Liver (tissue), 9 donors: ENCODE data around the gene BAHCC1. TPM values are rescaled to one million over a fixed set of nuclear protein-coding genes. Genes with fewer than 3 reads are reported as not detected.

Experiments used
- DNase-seq: peaks from one replicate; pipeline ENCODE4 v3.0.0-alpha.2; 2017; ENCODE audit warnings: low spot score
- H3K27ac ChIP-seq, 2 donors: one replicate each; pipeline ENCODE4 v1.7.0; 2013; ENCODE audit warnings: inconsistent platforms in 2 of 2, low read length in 2 of 2, control low read depth in 1 of 2, low read depth in 1 of 2, mild to moderate bottlenecking in 1 of 2
- H3K27me3 ChIP-seq, 4 donors: one replicate each; pipeline versions ENCODE4 v1.6.1 to v1.7.0; 2013; ENCODE audit warnings: low read length in 3 of 4, inconsistent platforms in 1 of 4, mild to moderate bottlenecking in 1 of 4, moderate library complexity in 1 of 4; ENCODE audit not compliant: control insufficient read depth in 4 of 4, insufficient read depth in 4 of 4
- H3K36me3 ChIP-seq, 4 donors: one replicate each; pipeline versions ENCODE4 v1.6.1 to v1.7.0; 2013; ENCODE audit warnings: low read length in 3 of 4, mild to moderate bottlenecking in 3 of 4, low read depth in 1 of 4, moderate library complexity in 1 of 4; ENCODE audit not compliant: control insufficient read depth in 4 of 4, insufficient read depth in 3 of 4
- H3K4me1 ChIP-seq, 4 donors: one replicate each; pipeline versions ENCODE4 v1.6.1 to v1.7.0; 2013; ENCODE audit warnings: low read length in 3 of 4, mild to moderate bottlenecking in 3 of 4, moderate library complexity in 1 of 4; ENCODE audit not compliant: control insufficient read depth in 4 of 4, insufficient read depth in 4 of 4
- H3K4me3 ChIP-seq, 3 donors: one replicate each; pipeline versions ENCODE4 v1.6.1 to v1.7.0; 2013; ENCODE audit warnings: low read length in 3 of 3, control low read depth in 1 of 3, low read depth in 1 of 3, mild to moderate bottlenecking in 1 of 3
- H3K9ac ChIP-seq, 2 donors: one replicate each; pipeline ENCODE4 v1.7.0; 2013; ENCODE audit warnings: low read length in 2 of 2, mild to moderate bottlenecking in 2 of 2, moderate library complexity in 2 of 2, control low read depth in 1 of 2, low read depth in 1 of 2
- H3K9me3 ChIP-seq, 4 donors: one replicate each; pipeline versions ENCODE4 v1.6.1 to v1.7.0; 2013; ENCODE audit warnings: low read length in 3 of 4; ENCODE audit not compliant: control insufficient read depth in 4 of 4
- ATF3 ChIP-seq: IDR thresholded peaks from 2 replicates; pipeline ENCODE4 v1.6.1; 2016; ENCODE audit warnings: antibody characterized with exemption
- EGR1 ChIP-seq, 2 donors: IDR thresholded peaks; 2 replicates each; pipeline ENCODE4 v1.6.1; 2016 to 2018; ENCODE audit warnings: antibody characterized with exemption in 2 of 2, low read depth in 2 of 2
- FOXA1 ChIP-seq: IDR thresholded peaks from 2 replicates; pipeline ENCODE4 v1.6.1; 2016; ENCODE audit warnings: antibody characterized with exemption
- HNF4A ChIP-seq, 2 donors: conservative IDR thresholded peaks; 2 replicates each; pipeline ENCODE4 v1.6.1; 2016; ENCODE audit warnings: antibody characterized with exemption in 2 of 2, mild to moderate bottlenecking in 2 of 2
- HNF4G ChIP-seq: IDR thresholded peaks from 2 replicates; pipeline ENCODE4 v1.6.1; 2016; ENCODE audit warnings: antibody characterized with exemption
- JUND ChIP-seq, 2 donors: IDR thresholded peaks; 2 replicates each; pipeline ENCODE4 v1.6.1; 2016; ENCODE audit warnings: antibody characterized with exemption in 2 of 2
- MAX ChIP-seq: IDR thresholded peaks from 2 replicates; pipeline ENCODE4 v1.6.1; 2016; ENCODE audit warnings: antibody characterized with exemption
- NR2F2 ChIP-seq: IDR thresholded peaks from 2 replicates; pipeline ENCODE4 v1.6.1; 2016; ENCODE audit warnings: antibody characterized with exemption
- RAD21 ChIP-seq, 2 donors: IDR thresholded peaks; 2 replicates each; pipeline ENCODE4 v1.6.1; 2016; ENCODE audit warnings: antibody characterized with exemption in 2 of 2, mild to moderate bottlenecking in 2 of 2
- REST ChIP-seq: IDR thresholded peaks from 2 replicates; pipeline ENCODE4 v1.6.1; 2016; ENCODE audit warnings: antibody characterized with exemption, mild to moderate bottlenecking
- RXRA ChIP-seq, 2 donors: IDR thresholded peaks; 2 replicates each; pipeline ENCODE4 v1.6.1; 2017 to 2018; ENCODE audit warnings: antibody characterized with exemption in 2 of 2, mild to moderate bottlenecking in 1 of 2
- SP1 ChIP-seq: IDR thresholded peaks from 2 replicates; pipeline ENCODE4 v1.6.1; 2018; ENCODE audit warnings: antibody characterized with exemption, mild to moderate bottlenecking
- TAF1 ChIP-seq: conservative IDR thresholded peaks from 2 replicates; pipeline ENCODE4 v1.6.1; 2016; ENCODE audit warnings: antibody characterized with exemption, mild to moderate bottlenecking
- YY1 ChIP-seq: IDR thresholded peaks from 2 replicates; pipeline ENCODE4 v1.6.1; 2016; ENCODE audit warnings: antibody characterized with exemption, mild to moderate bottlenecking
- ZBTB33 ChIP-seq: IDR thresholded peaks from 2 replicates; pipeline ENCODE4 v1.6.1; 2016; ENCODE audit warnings: antibody characterized with exemption
- WGBS: extraction: QIAGEN DNeasy Blood & Tissue Kit; methylation state at CpG from one replicate; pipeline ENCODE4 v1.1.7; 2013; 5-methylcytosine and 5-hydroxymethylcytosine counted together
- polyA plus RNA-seq, 2 donors: library from polyadenylated mRNA; stranded (reverse) in 1 of 2; unstranded in 1 of 2; fragments of 200-250 nt in 1 of 2; fragments of >200 nt in 1 of 2; fragmentation: Nextera tagmentation in 1 of 2; extraction: Ambion mirVana in 1 of 2; gene quantifications; one replicate each; pipeline versions ENCODE4 v1.2.1 to v1.2.3, GENCODE V29; 2013 to 2015
- total RNA-seq, 2 donors: library from RNA; depleted of rRNA; stranded (reverse); fragments of >200 nt; gene quantifications; one replicate each; pipeline ENCODE4 v1.2.3, GENCODE V29; 2014
- TF ChIP-seq, protein P1 (sequence below): fragments of 150-350 bp; IDR thresholded peaks from 2 replicates; pipeline ENCODE4 v1.5.1; 2017; ENCODE audit warnings: improper control_type of control experiment, low read depth, low read length; ENCODE audit not compliant: missing input control
- donor health status: healthy.
- donor health status: healthy.
- donor health status: healthy.
- donor health status: healthy.
- donor health status: healthy.

BAHCC1 gene
- total and polyA plus RNA-seq, 4 donors: 0.76 to 3.9 (median 2.5) TPM

DNA sequence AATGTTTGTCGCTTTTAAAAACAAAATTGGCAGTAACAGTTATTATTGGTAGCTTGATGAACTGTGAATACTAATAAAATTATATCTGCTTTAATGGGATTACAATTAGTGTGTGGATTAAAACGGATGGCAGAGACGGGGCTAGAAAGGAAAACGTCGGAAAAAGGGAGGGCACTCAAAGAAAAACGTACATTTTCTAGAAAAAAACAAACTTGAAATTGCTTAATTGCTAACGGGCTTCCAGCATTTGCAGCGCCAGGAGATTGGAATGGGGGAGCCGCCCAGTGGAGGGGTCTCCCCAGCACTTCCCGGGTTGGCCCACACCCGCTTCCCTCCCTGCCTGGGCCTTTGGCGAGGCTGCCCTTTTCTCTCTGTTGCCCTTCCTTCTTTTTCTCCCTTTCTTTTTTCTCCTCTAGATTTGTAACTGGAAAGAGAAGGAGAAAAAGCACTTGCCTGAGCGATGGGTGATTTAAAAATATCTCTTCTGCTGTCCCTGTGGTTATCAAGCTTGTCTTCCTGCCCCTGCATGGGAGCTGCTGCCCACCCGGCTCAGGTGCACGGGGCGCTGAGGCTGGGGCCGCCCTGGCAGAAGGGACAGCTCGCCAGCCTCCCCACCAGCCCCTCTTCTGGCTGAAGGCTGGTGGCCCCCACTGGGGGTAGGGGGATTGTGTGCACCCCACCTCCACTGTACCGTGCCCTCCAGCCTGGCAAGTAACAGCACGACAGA lies 5.9 kb downstream of the BAHCC1 start (continued):
- TF ChIP-seq TAF1: no peak
- TF ChIP-seq FOXA1: no peak
- TF ChIP-seq RXRA (IDR thresholded peaks at IDR 0.05): no peak
- TF ChIP-seq SP1: no peak
- TF ChIP-seq HNF4G: no peak
- no peak for TF ChIP-seq JUND (IDR thresholded peaks at IDR 0.05)

GRCh38 chr17:81401723-81402529 lies 6.7 kb downstream of the BAHCC1 start:
- Histone ChIP-seq H3K4me1 (peaks cover 6 to 31% (median 18%) of the 10 kb centered on the region in 4 donors), H3K9me3 (no peaks in the 10 kb centered on the region), H3K4me3 (no peak overlapping the region), H3K9ac (no peak overlapping the region), H3K27ac (peak overlapping the region; percentile 54 to 55), H3K36me3 (no peaks in the 10 kb centered on the region), H3K27me3 (no peaks in the 10 kb centered on the region)
- DNase-seq: no peak
- TF ChIP-seq YY1 (no peak), RAD21 (IDR thresholded peaks at IDR 0.05) (peak in 1 of 2 donors; percentile 23), RXRA (IDR thresholded peaks at IDR 0.05) (peak; percentile 34 to 35), EGR1 (IDR thresholded peaks at IDR 0.05; ENCODE audit: low read depth in 2 of 2) (no peak), TAF1 (no peak), REST (no peak), JUND (IDR thresholded peaks at IDR 0.05) (no peak), HNF4A (conservative IDR thresholded peaks at IDR 0.05) (peak in 1 of 2 donors; percentile 30)
- WGBS: 60% methylated on average over 19 of the region's 19 CpGs

- 84% methylated on average over 9 of the region's 9 CpGs for WGBS
- no peaks in the 10 kb centered on the region for H3K9me3 ChIP-seq
- H3K4me3 ChIP-seq: no peak overlapping the region
- H3K4me1 ChIP-seq: peaks cover 6 to 30% (median 18%) of the 10 kb centered on the region in 4 donors
- H3K9ac ChIP-seq: no peak overlapping the region
- H3K36me3 ChIP-seq: no peaks in the 10 kb centered on the region
- H3K27ac ChIP-seq: peak overlapping the region in 1 of 2 donors; percentile 54
- no peak for DNase-seq
- no peaks in the 10 kb centered on the region for H3K27me3 ChIP-seq
- TF ChIP-seq ATF3: no peak
- no peak for TF ChIP-seq TAF1
- TF ChIP-seq RXRA (IDR thresholded peaks at IDR 0.05): no peak
- TF ChIP-seq RAD21 (IDR thresholded peaks at IDR 0.05): no peak
- TF ChIP-seq, protein P1, sequence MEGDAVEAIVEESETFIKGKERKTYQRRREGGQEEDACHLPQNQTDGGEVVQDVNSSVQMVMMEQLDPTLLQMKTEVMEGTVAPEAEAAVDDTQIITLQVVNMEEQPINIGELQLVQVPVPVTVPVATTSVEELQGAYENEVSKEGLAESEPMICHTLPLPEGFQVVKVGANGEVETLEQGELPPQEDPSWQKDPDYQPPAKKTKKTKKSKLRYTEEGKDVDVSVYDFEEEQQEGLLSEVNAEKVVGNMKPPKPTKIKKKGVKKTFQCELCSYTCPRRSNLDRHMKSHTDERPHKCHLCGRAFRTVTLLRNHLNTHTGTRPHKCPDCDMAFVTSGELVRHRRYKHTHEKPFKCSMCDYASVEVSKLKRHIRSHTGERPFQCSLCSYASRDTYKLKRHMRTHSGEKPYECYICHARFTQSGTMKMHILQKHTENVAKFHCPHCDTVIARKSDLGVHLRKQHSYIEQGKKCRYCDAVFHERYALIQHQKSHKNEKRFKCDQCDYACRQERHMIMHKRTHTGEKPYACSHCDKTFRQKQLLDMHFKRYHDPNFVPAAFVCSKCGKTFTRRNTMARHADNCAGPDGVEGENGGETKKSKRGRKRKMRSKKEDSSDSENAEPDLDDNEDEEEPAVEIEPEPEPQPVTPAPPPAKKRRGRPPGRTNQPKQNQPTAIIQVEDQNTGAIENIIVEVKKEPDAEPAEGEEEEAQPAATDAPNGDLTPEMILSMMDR: no peak
- TF ChIP-seq NR2F2: no peak
- no peak for TF ChIP-seq ZBTB33
- no peak for TF ChIP-seq SP1
- TF ChIP-seq MAX: no peak
- TF ChIP-seq FOXA1: no peak
- TF ChIP-seq YY1: no peak
- TF ChIP-seq REST: no peak
Observed at GRCh38 chr17:81402530-81402941, 7.3 kb downstream of the BAHCC1 start.
